Fibroblast of lung (primary cell): ENCODE results near the gene RSPH10B. TPM values are rescaled to one million over a fixed set of nuclear protein-coding genes. Genes with fewer than 3 reads are reported as not detected.
"Not testable (repeated sequence)": the region's sequence is repeated elsewhere in the genome, so short reads cannot be mapped to it uniquely, and the experiment has no call there.

Experiments used
- DNase-seq, 2 donors: peaks; one replicate each; pipeline versions ENCODE4 v3.0.0 to v3.0.0-alpha.2; 2010; ENCODE audit warnings: low read depth in 2 of 2
- H2AFZ ChIP-seq: 2 replicates; pipeline ENCODE4 v1.5.1; 2012; ENCODE audit warnings: low read length, control low read depth, inconsistent platforms
- H3K27ac ChIP-seq: 2 replicates; pipeline ENCODE4 v1.5.1; 2011; ENCODE audit warnings: low read length, control low read depth; ENCODE audit not compliant: insufficient read depth
- H3K27me3 ChIP-seq: 2 replicates; pipeline ENCODE4 v1.5.1; 2011; ENCODE audit warnings: mild to moderate bottlenecking, low read length; ENCODE audit not compliant: control insufficient read depth, insufficient read depth
- H3K36me3 ChIP-seq: 2 replicates; pipeline ENCODE4 v1.5.1; 2011; ENCODE audit warnings: low read length; ENCODE audit not compliant: control insufficient read depth, insufficient read depth
- H3K4me1 ChIP-seq: 2 replicates; pipeline ENCODE4 v1.5.1; 2011; ENCODE audit warnings: low read length; ENCODE audit not compliant: control insufficient read depth, insufficient read depth; ENCODE audit errors: extremely low read depth
- H3K4me2 ChIP-seq: 2 replicates; pipeline ENCODE4 v1.5.1; 2011; ENCODE audit warnings: low read length, control low read depth; ENCODE audit not compliant: insufficient read depth; ENCODE audit errors: extremely low read depth
- H3K4me3 ChIP-seq, 4 experiments: fragments of 200-600 bp in 1 of 4; sonication (generic) in 1 of 4; replicated peaks in 1 of 4; 2 replicates each; pipeline ENCODE4 v1.5.1; 2011 to 2016; ENCODE audit warnings: low read length in 4 of 4, low read depth in 3 of 4, mild to moderate bottlenecking in 3 of 4, control low read depth in 2 of 4, inconsistent platforms in 1 of 4, mixed read lengths in 1 of 4; ENCODE audit not compliant: insufficient read depth in 1 of 4; ENCODE audit errors: control extremely low read depth in 1 of 4
- H3K79me2 ChIP-seq: 2 replicates; pipeline ENCODE4 v1.5.1; 2012; ENCODE audit warnings: mild to moderate bottlenecking, low read length, inconsistent platforms; ENCODE audit not compliant: control insufficient read depth, insufficient read depth
- H3K9ac ChIP-seq: 2 replicates; pipeline ENCODE4 v1.5.1; 2011; ENCODE audit warnings: mild to moderate bottlenecking, low read length, control low read depth; ENCODE audit not compliant: insufficient read depth
- H3K9me3 ChIP-seq: 2 replicates; pipeline ENCODE4 v1.5.1; 2012; ENCODE audit warnings: low read depth, low read length; ENCODE audit not compliant: control insufficient read depth, insufficient read depth
- H4K20me1 ChIP-seq: 2 replicates; pipeline ENCODE4 v1.5.1; 2011; ENCODE audit warnings: low read length; ENCODE audit not compliant: control insufficient read depth, insufficient read depth; ENCODE audit errors: extremely low read depth
- CTCF ChIP-seq, 2 donors: IDR thresholded peaks in 1 of 2; conservative IDR thresholded peaks in 1 of 2; 1 replicate in 1 of 2; 2 replicates in 1 of 2; pipeline ENCODE4 v1.5.1; 2011 to 2012; ENCODE audit warnings: low read length in 2 of 2, control low read depth in 1 of 2, inconsistent platforms in 1 of 2, low read depth in 1 of 2, mild to moderate bottlenecking in 1 of 2
- EZH2 ChIP-seq: IDR thresholded peaks from 2 replicates; pipeline ENCODE4 v1.5.1; 2012; ENCODE audit warnings: low read length, control low read depth, mild to moderate bottlenecking; ENCODE audit errors: missing control alignments
- polyA plus RNA-seq, 2 donors: library from polyadenylated mRNA; depleted of rRNA in 1 of 2; stranded (reverse) in 1 of 2; unstranded in 1 of 2; fragments of >200 nt; gene quantifications; 2 replicates each; pipeline ENCODE4 v1.2.1, GENCODE V29; 2011 to 2012; ENCODE audit warnings: missing spikeins in 1 of 2
- total RNA-seq: library from RNA; depleted of rRNA; stranded (reverse); fragments of >200 nt; gene quantifications from 2 replicates; pipeline ENCODE4 v1.2.1, GENCODE V29; 2014

Gene RSPH10B
- total and polyA plus RNA-seq, 2 donors (not counting 1 experiment from before 2014, with no cell fraction given): 0.66 TPM; not detected in 1

DNA sequence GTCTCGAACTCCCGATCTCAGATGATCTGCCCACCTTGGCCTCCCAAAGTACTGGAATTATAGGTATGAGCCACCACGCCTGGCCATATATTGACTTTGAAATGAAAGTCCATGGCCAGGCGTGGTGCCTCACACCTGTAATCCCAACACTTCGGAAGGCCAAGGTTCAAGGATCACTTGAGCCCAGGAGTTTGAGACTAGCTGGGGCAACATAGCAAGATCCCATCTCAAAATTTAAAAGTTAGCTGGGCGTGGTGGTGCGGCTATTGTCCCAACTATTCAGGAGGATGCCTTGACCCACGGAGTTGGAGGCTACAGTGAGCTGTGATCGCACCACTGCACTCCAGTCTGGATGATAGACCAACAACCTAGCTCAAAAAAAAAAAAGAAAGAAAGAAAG lies 78.0 kb downstream of the RSPH10B start:
- Histone ChIP-seq H3K27me3 (no peaks in the 10 kb centered on the region), H3K9ac (no peak overlapping the region), H3K79me2 (no peaks in the 10 kb centered on the region), H4K20me1 (no peaks in the 10 kb centered on the region), H3K9me3 (no peaks in the 10 kb centered on the region), H3K4me2 (no peak overlapping the region), H3K27ac (no peak overlapping the region), H3K36me3 (no peaks in the 10 kb centered on the region), H3K4me1 (no peaks in the 10 kb centered on the region), H3K4me3 (no peak overlapping the region), H2AFZ (no peak overlapping the region)
- TF ChIP-seq EZH2 (no peak), CTCF (conservative IDR thresholded peaks at IDR 0.05 in 1 of 2, IDR thresholded peaks at IDR 0.05 in 1 of 2; ENCODE audit: low read depth in 1 of 2, low read length in 2 of 2) (no peak)
- no peak for DNase-seq

DNA sequence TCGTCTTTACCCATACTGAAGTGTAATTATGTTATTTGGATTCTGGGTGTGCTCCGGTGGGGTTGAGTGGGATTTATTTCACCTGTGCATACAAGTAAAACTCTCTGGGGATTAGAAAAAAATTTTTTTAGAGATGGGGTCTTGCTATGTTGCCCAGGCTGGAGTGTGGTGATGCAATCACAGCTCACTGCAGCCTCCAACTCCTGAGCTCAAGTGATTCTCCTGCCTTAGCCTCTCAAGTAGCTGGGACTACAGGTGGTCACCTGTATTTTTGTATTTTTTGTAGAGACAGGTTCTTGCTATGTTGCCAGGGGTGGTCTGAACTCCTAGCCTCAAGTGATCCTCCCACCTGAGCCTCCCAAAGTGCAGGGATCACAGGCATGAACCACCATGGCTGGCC lies 80.2 kb downstream of the RSPH10B start:
- H3K79me2 ChIP-seq, H3K9ac ChIP-seq, DNase-seq, H3K4me3 ChIP-seq, H3K27ac ChIP-seq, H3K36me3 ChIP-seq, H3K9me3 ChIP-seq, H4K20me1 ChIP-seq, H3K27me3 ChIP-seq, H2AFZ ChIP-seq, H3K4me2 ChIP-seq, H3K4me1 ChIP-seq: not testable (repeated sequence)

GRCh38 chr7:5888021-5888420 lies 82.5 kb downstream of the RSPH10B start:
- DNase-seq, H3K36me3 ChIP-seq, H3K4me1 ChIP-seq, H3K9ac ChIP-seq, H2AFZ ChIP-seq, H3K4me2 ChIP-seq, H4K20me1 ChIP-seq, H3K9me3 ChIP-seq, H3K4me3 ChIP-seq, H3K27me3 ChIP-seq, H3K27ac ChIP-seq, H3K79me2 ChIP-seq: not testable (repeated sequence)

GRCh38 chr7:5884431-5884830 lies 86.1 kb downstream of the RSPH10B start:
- not testable (repeated sequence) for H3K27me3 ChIP-seq, H3K9ac ChIP-seq, H3K4me1 ChIP-seq, H3K27ac ChIP-seq, DNase-seq, H4K20me1 ChIP-seq, H3K4me3 ChIP-seq, H3K4me2 ChIP-seq, H3K36me3 ChIP-seq, H3K9me3 ChIP-seq, H3K79me2 ChIP-seq, H2AFZ ChIP-seq

- H3K9ac ChIP-seq, H3K27ac ChIP-seq, H2AFZ ChIP-seq, H3K36me3 ChIP-seq, DNase-seq, H3K4me2 ChIP-seq, H3K4me1 ChIP-seq, H3K79me2 ChIP-seq, H3K9me3 ChIP-seq, H3K27me3 ChIP-seq, H3K4me3 ChIP-seq, H4K20me1 ChIP-seq: not testable (repeated sequence)
Observed at GRCh38 chr7:5880106-5880505, 90.4 kb downstream of the RSPH10B start.

GRCh38 chr7:5879591-5879990 lies 90.9 kb downstream of the RSPH10B start:
- not testable (repeated sequence) for H3K27me3 ChIP-seq, DNase-seq

More at GRCh38 chr7:5879591-5879990, 90.9 kb downstream of the RSPH10B start:
- not testable (repeated sequence) for H3K4me1 ChIP-seq, H3K9me3 ChIP-seq, H3K79me2 ChIP-seq, H3K4me3 ChIP-seq, H3K27ac ChIP-seq, H3K36me3 ChIP-seq, H4K20me1 ChIP-seq, H3K4me2 ChIP-seq, H3K9ac ChIP-seq, H2AFZ ChIP-seq
